Upper lobe of left lung (tissue), 6 donors: ENCODE data around the gene TNKS2. TPM values are rescaled to one million over a fixed set of nuclear protein-coding genes. Genes with fewer than 3 reads are reported as not detected.

Source experiments
- ATAC-seq, 2 donors: fragments of 200-7000 bp; cut with Tn5 transposase; one replicate each; pipeline ENCODE4 v1.9.1; 2022; ENCODE audit warnings: mild to moderate bottlenecking in 2 of 2, moderate library complexity in 2 of 2; ENCODE audit not compliant: low FRiP score in 2 of 2
- DNase-seq, 2 donors: peaks; one replicate each; pipeline ENCODE4 v3.0.0-alpha.2; 2019 to 2020
- H3K27ac ChIP-seq, 4 donors: fragments of 200-600 bp; sonication (generic); one replicate each; pipeline ENCODE4 v1.5.1; 2016 to 2019
- H3K27me3 ChIP-seq, 4 donors: fragments of 200-600 bp; sonication (generic); one replicate each; pipeline ENCODE4 v1.5.1; 2017 to 2019
- H3K36me3 ChIP-seq, 4 donors: fragments of 200-600 bp; sonication (generic); one replicate each; pipeline ENCODE4 v1.5.1; 2016 to 2019
- H3K4me1 ChIP-seq, 4 donors: fragments of 200-600 bp; sonication (generic); one replicate each; pipeline ENCODE4 v1.5.1; 2018 to 2019
- H3K4me3 ChIP-seq, 4 donors: fragments of 200-600 bp; sonication (generic); one replicate each; pipeline ENCODE4 v1.5.1; 2017 to 2019; ENCODE audit warnings: mild to moderate bottlenecking in 2 of 4, moderate library complexity in 1 of 4
- H3K9me3 ChIP-seq, 4 donors: fragments of 200-600 bp; sonication (generic); one replicate each; pipeline ENCODE4 v1.5.1; 2018 to 2019
- EP300 ChIP-seq, 4 donors: sonication (generic); formaldehyde crosslinking; IDR thresholded peaks; one replicate each; pipeline ENCODE4 v1.5.1; 2017; ENCODE audit warnings: antibody characterized with exemption in 4 of 4, control low read depth in 2 of 4
- POLR2A ChIP-seq, 4 donors: fragments of 450-650 bp; IDR thresholded peaks; one replicate each; pipeline ENCODE4 v1.5.1; 2016 to 2017; ENCODE audit warnings: antibody characterized with exemption in 4 of 4, mild to moderate bottlenecking in 2 of 4
- POLR2AphosphoS5 ChIP-seq, 2 donors: sonication (generic); formaldehyde crosslinking; IDR thresholded peaks; one replicate each; pipeline ENCODE4 v1.5.1; 2017; ENCODE audit warnings: antibody characterized with exemption in 2 of 2
- whole genome bisulfite sequencing, 2 donors: methylation state at CpG; one replicate each; pipeline ENCODE4 v1.1.5; 2017 to 2018; 5-methylcytosine and 5-hydroxymethylcytosine counted together
- total RNA-seq, 6 donors: library from RNA; depleted of rRNA in 4 of 6; stranded (reverse); fragments of >200 nt in 4 of 6; gene quantifications; one replicate each; pipeline versions ENCODE4 v1.1.0 to v1.2.1, GENCODE V29; 2016 to 2021
- TF ChIP-seq, protein P1 (sequence below), 6 experiments: fragments of 450-650 bp in 4 of 6; fragments of 200-600 bp in 2 of 6; sonication (generic) in 2 of 6; IDR thresholded peaks; one replicate each; pipeline ENCODE4 v1.5.1; 2016 to 2019; ENCODE audit warnings: antibody characterized with exemption in 6 of 6
- donor health status: DM: no; HTN: no; CAD: no; lungs with moderate emphysema.
- donor health status: DM: no; HTN: yes; CAD: no; lungs with severe emphysema.

The TNKS2 gene
- total RNA-seq, 6 donors from 2014 or later, result 25.2 to 59.4 (median 37.3) TPM

DNA sequence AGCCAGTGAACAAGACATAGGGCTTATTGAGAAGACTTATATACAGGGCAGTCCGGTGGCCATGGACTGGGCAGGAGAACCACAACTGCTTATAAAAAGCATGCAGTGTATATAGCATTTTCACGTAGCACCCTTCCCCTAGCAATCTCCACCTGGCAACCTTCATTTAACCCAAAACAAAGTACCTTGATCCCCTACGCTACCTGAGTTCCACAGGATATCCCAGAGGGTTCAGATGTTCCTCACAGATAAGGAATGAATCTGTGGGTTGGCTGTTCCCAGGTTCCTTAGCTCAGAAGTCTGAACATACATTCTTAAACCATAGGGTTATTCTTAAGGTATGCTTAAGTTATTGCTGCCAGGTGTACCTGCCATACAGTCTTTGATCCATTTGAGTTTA lies 22.0 kb upstream of the TNKS2 start:
- Histone ChIP-seq H3K4me1 (no peaks in the 10 kb centered on the region), H3K36me3 (no peaks in the 10 kb centered on the region), H3K4me3 (no peak overlapping the region), H3K27me3 (no peaks in the 10 kb centered on the region), H3K9me3 (no peaks in the 10 kb centered on the region), H3K27ac (no peak overlapping the region)
- TF ChIP-seq POLR2AphosphoS5 (IDR thresholded peaks at IDR 0.05) (no peak), EP300 (IDR thresholded peaks at IDR 0.05) (no peak)
- ATAC-seq (no peak), DNase-seq (no peak)
- 85 to 94% methylated on average over 3 of the region's 3 CpGs for WGBS, 2 donors

DNA sequence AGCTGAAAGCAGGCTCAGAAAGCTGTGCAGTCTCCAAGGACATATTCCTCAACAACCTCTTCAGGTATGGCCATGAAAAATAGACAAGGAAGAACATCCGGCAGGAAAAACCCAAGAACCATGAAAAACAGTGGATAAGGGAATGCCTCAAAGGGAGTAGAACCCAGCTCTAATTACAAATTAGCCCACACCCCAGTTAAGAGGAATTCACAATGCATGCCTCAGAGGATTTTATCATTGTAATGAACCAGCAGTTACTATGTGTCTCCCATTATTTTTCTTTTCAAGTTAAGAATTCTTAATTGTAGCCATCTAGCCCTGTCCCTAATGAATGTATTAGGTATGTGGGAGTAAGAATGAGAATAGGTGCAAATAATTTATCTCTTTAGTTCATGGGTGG lies 19.7 kb upstream of the TNKS2 start:
- H3K36me3 ChIP-seq, result no peaks in the 10 kb centered on the region
- TF ChIP-seq EP300 (IDR thresholded peaks at IDR 0.05) (no peak), POLR2AphosphoS5 (IDR thresholded peaks at IDR 0.05) (no peak), POLR2A (IDR thresholded peaks at IDR 0.05) (no peak)
- TF ChIP-seq, protein P1, sequence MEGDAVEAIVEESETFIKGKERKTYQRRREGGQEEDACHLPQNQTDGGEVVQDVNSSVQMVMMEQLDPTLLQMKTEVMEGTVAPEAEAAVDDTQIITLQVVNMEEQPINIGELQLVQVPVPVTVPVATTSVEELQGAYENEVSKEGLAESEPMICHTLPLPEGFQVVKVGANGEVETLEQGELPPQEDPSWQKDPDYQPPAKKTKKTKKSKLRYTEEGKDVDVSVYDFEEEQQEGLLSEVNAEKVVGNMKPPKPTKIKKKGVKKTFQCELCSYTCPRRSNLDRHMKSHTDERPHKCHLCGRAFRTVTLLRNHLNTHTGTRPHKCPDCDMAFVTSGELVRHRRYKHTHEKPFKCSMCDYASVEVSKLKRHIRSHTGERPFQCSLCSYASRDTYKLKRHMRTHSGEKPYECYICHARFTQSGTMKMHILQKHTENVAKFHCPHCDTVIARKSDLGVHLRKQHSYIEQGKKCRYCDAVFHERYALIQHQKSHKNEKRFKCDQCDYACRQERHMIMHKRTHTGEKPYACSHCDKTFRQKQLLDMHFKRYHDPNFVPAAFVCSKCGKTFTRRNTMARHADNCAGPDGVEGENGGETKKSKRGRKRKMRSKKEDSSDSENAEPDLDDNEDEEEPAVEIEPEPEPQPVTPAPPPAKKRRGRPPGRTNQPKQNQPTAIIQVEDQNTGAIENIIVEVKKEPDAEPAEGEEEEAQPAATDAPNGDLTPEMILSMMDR (IDR thresholded peaks at IDR 0.05), result no peak
- ATAC-seq (no peak), DNase-seq (no peak)
- no peaks in the 10 kb centered on the region for H3K27me3 ChIP-seq
- 91 to 92% methylated on average over 1 of the region's 1 CpG for WGBS, 2 donors
- no peak overlapping the region for H3K27ac ChIP-seq
- H3K4me3 ChIP-seq, result no peak overlapping the region
- no peaks in the 10 kb centered on the region for H3K4me1 ChIP-seq
- H3K9me3 ChIP-seq, result no peaks in the 10 kb centered on the region

DNA sequence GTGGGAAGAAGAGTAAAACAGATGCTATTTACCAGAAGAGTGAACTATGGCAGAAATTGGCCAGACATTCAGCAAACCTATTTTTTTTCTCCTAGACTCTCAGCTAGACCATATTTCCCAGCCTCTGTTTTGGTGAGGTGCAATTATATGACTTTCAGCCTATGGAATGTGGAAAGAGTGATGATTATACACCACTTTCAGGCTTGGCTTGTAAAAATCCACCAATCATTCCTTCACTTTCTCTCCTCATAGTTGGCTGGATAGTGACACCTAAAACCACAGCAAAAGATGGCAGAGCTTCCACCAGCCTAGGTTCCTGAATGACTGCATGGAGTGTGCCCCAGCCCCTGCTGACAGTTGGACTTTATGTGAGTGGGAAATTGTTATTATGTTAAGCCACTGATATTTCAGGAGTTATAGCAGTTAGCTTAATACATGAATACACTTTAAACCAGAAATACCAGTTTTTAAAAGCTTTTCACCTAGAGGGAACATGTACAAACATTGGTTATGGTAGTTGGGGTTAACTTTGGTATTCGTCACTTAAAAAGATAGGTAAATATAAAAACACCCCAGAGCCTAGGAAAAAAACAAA lies 19.1 kb upstream of the TNKS2 start:
- no peaks in the 10 kb centered on the region for H3K9me3 ChIP-seq
- no peaks in the 10 kb centered on the region for H3K4me1 ChIP-seq
- TF ChIP-seq, protein P1 (IDR thresholded peaks at IDR 0.05), result no peak
- TF ChIP-seq EP300 (IDR thresholded peaks at IDR 0.05) (no peak), POLR2AphosphoS5 (IDR thresholded peaks at IDR 0.05) (no peak), POLR2A (IDR thresholded peaks at IDR 0.05) (no peak)
- 79 to 92% methylated on average over 1 of the region's 1 CpG for WGBS, 2 donors
- H3K27me3 ChIP-seq, result no peaks in the 10 kb centered on the region
- no peaks in the 10 kb centered on the region for H3K36me3 ChIP-seq
- no peak for ATAC-seq
- DNase-seq, result no peak
- no peak overlapping the region for H3K27ac ChIP-seq
- H3K4me3 ChIP-seq, result no peak overlapping the region

DNA sequence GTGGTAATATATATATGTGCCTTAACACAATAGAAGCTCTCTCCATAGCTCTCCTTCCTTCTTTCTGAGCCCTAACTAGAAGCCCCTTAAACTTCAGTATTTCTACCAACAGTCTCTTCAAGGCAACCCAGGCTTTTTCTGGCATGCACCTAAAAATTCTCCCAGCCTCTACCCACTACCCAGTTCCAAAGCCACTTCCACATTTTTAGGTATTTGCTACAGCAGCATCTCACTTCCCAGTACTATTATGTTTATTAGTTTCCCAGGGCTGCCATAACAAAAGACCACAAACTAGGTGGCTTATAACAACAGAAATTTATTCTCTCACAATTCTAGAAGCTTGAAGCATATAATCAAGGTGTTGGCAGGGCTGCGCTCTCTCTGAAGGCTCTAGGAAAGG lies 15.7 kb upstream of the TNKS2 start:
- no peaks in the 10 kb centered on the region for H3K27me3 ChIP-seq
- TF ChIP-seq POLR2A (IDR thresholded peaks at IDR 0.05), result no peak
- TF ChIP-seq, protein P1 (IDR thresholded peaks at IDR 0.05), result no peak
- no peak for TF ChIP-seq POLR2AphosphoS5 (IDR thresholded peaks at IDR 0.05)
- TF ChIP-seq EP300 (IDR thresholded peaks at IDR 0.05), result no peak
- H3K27ac ChIP-seq, result no peak overlapping the region
- H3K9me3 ChIP-seq, result no peaks in the 10 kb centered on the region
- DNase-seq, result no peak
- no peak overlapping the region for H3K4me3 ChIP-seq
- 88 to 100% methylated on average over 1 of the region's 1 CpG for WGBS, 2 donors
- H3K4me1 ChIP-seq, result no peaks in the 10 kb centered on the region
- H3K36me3 ChIP-seq, result no peaks in the 10 kb centered on the region
- no peak for ATAC-seq

DNA sequence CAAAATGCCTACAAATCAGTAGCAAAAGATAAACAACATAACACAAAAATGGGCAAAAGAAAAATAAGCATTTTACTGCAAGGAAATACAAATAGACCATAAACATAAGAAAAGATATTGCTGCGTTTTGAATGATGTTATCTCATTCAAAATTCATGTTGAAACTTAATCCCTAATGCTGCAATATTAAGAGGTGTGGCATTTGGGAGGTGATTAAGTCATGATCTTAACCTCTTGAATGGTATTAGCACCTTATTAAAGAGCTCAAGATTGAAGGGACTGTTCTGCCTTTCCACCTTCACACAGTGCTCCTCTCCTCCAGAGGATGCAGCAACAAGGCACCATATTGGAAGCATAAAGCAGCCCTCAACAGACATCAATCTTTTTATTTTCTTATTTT lies 12.4 kb upstream of the TNKS2 start:
- ATAC-seq, result no peak
- Histone ChIP-seq H3K36me3 (no peaks in the 10 kb centered on the region), H3K4me1 (no peaks in the 10 kb centered on the region), H3K9me3 (no peaks in the 10 kb centered on the region), H3K27ac (no peak overlapping the region), H3K4me3 (no peak overlapping the region), H3K27me3 (no peaks in the 10 kb centered on the region)
- no peak for DNase-seq
- WGBS, 2 donors, result 69 to 82% methylated on average over 1 of the region's 1 CpG
- no peak for TF ChIP-seq POLR2AphosphoS5 (IDR thresholded peaks at IDR 0.05)
- TF ChIP-seq EP300 (IDR thresholded peaks at IDR 0.05), result no peak

DNA sequence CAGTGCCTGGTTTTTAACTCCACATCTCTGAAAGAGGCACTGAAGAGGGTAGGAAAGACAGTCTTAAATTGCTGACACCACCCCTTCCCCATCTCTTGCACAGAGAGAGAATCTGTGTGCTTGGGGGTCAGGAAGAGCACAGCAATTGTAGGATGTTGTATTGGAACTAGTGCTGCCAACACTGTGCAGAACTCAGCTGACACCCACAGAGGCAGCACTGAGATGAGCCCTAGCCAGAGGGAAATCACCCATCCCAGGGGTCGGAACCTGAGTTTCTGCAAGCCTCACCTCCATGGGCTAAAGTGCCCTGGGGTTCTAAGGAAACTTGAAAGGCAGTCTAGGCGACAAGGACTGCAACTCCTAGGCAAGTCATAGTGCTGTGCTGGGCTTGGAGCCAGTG lies 11.0 kb upstream of the TNKS2 start:
- H3K4me3 ChIP-seq, result no peak overlapping the region
- no peaks in the 10 kb centered on the region for H3K36me3 ChIP-seq
- DNase-seq (no peak), ATAC-seq (no peak)
- no peak for TF ChIP-seq EP300 (IDR thresholded peaks at IDR 0.05)
- TF ChIP-seq POLR2AphosphoS5 (IDR thresholded peaks at IDR 0.05), result no peak
- no peak for TF ChIP-seq POLR2A (IDR thresholded peaks at IDR 0.05)
- TF ChIP-seq, protein P1 (IDR thresholded peaks at IDR 0.05), result no peak
- no peaks in the 10 kb centered on the region for H3K4me1 ChIP-seq
- H3K27ac ChIP-seq, result no peak overlapping the region
- WGBS, 2 donors, result 89 to 94% methylated on average over 2 of the region's 2 CpGs
- no peaks in the 10 kb centered on the region for H3K9me3 ChIP-seq
- H3K27me3 ChIP-seq, result no peaks in the 10 kb centered on the region
